Panc1 (cell line): ENCODE data around the gene SMCR8.

Experiments
- POLR2AphosphoS5 ChIP-seq: IDR thresholded peaks from 2 replicates; pipeline ENCODE4 v1.6.1; 2012; ENCODE audit warnings: mild to moderate bottlenecking, low read depth, low read length, moderate library complexity
- REST ChIP-seq, 2 experiments: IDR thresholded peaks; 2 replicates each; pipeline ENCODE4 v1.6.1; 2011 to 2012; ENCODE audit warnings: low read depth in 2 of 2, control low read depth in 1 of 2, low read length in 1 of 2, mild to moderate bottlenecking in 1 of 2, moderate library complexity in 1 of 2; ENCODE audit not compliant: insufficient read depth in 1 of 2
- SIN3A ChIP-seq: IDR thresholded peaks from 2 replicates; pipeline ENCODE4 v1.6.1; 2012; ENCODE audit warnings: low read depth, mild to moderate bottlenecking, low read length, moderate library complexity, borderline replicate concordance; ENCODE audit not compliant: insufficient read depth
- TCF7L2 ChIP-seq: IDR thresholded peaks from 2 replicates; pipeline ENCODE4 v1.6.1; 2011; ENCODE audit warnings: mild to moderate bottlenecking, low read depth, low read length, inconsistent platforms
- TF ChIP-seq, protein P1 (sequence below): fragments of 450-650 bp; IDR thresholded peaks from 2 replicates; pipeline ENCODE4 v1.5.1; 2017; ENCODE audit warnings: mild to moderate bottlenecking

GRCh38 chr17:18309202-18309601 lies 5.9 kb upstream of the SMCR8 start:
- TF ChIP-seq POLR2AphosphoS5 (no peak), TCF7L2 (no peak), REST (IDR thresholded peaks at IDR 0.05; ENCODE audit: insufficient read depth in 1 of 2, low read depth in 2 of 2, low read length in 1 of 2) (no peak), SIN3A (no peak)
- TF ChIP-seq, protein P1, sequence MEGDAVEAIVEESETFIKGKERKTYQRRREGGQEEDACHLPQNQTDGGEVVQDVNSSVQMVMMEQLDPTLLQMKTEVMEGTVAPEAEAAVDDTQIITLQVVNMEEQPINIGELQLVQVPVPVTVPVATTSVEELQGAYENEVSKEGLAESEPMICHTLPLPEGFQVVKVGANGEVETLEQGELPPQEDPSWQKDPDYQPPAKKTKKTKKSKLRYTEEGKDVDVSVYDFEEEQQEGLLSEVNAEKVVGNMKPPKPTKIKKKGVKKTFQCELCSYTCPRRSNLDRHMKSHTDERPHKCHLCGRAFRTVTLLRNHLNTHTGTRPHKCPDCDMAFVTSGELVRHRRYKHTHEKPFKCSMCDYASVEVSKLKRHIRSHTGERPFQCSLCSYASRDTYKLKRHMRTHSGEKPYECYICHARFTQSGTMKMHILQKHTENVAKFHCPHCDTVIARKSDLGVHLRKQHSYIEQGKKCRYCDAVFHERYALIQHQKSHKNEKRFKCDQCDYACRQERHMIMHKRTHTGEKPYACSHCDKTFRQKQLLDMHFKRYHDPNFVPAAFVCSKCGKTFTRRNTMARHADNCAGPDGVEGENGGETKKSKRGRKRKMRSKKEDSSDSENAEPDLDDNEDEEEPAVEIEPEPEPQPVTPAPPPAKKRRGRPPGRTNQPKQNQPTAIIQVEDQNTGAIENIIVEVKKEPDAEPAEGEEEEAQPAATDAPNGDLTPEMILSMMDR, result no peak
